Vagina (tissue), 2 donors: ENCODE measurements around the gene OXT.

Experiments used
- CTCF ChIP-seq, 3 experiments: fragments of 450-650 bp in 2 of 3; fragments of 200-600 bp in 1 of 3; sonication (generic) in 1 of 3; IDR thresholded peaks; one replicate each; pipeline ENCODE4 v1.5.1; 2017 to 2019; ENCODE audit warnings: antibody characterized with exemption in 3 of 3, mild to moderate bottlenecking in 2 of 3, moderate library complexity in 2 of 3
- POLR2A ChIP-seq, 2 donors: fragments of 450-650 bp; IDR thresholded peaks; one replicate each; pipeline ENCODE4 v1.6.1; 2017; ENCODE audit warnings: antibody characterized with exemption in 2 of 2, mild to moderate bottlenecking in 2 of 2, moderate library complexity in 2 of 2
- POLR2AphosphoS5 ChIP-seq, 2 donors: sonication (generic); formaldehyde crosslinking; IDR thresholded peaks; one replicate each; pipeline ENCODE4 v1.9.0; 2017; ENCODE audit warnings: antibody characterized with exemption in 2 of 2, mild to moderate bottlenecking in 2 of 2, low read depth in 1 of 2; ENCODE audit not compliant: insufficient read depth in 1 of 2

- no peak for TF ChIP-seq CTCF (IDR thresholded peaks at IDR 0.05)
- no peak for TF ChIP-seq POLR2A (IDR thresholded peaks at IDR 0.05)
- TF ChIP-seq POLR2AphosphoS5 (IDR thresholded peaks at IDR 0.05; ENCODE audit: insufficient read depth in 1 of 2, low read depth in 1 of 2), result no peak
These were observed 36.1 kb downstream of the OXT start for GRCh38 chr20:3107464-3108025.
